GM13976 (cell line): ENCODE measurements around the gene TNS2.

Experiments
- DNase-seq: peaks from one replicate; pipeline ENCODE4 v3.0.0; 2012; ENCODE audit warnings: low spot score
- in situ Hi-C: fragments of 300-500 bp; cut with MboI; formaldehyde crosslinking; loops from one replicate; pipeline ENCODE4 v1.12.0; 2022; ENCODE audit warnings: low sequenced_read_pairs, mixed read lengths, inconsistent platforms; ENCODE audit not compliant: unreplicated experiment
- TF ChIP-seq, protein P1 (sequence below): IDR thresholded peaks from 2 replicates; pipeline ENCODE4 v1.5.1; 2012; ENCODE audit warnings: borderline replicate concordance, mild to moderate bottlenecking; ENCODE audit not compliant: insufficient read depth; ENCODE audit errors: extremely low read depth, missing control alignments, control extremely low read depth

Gene TNS2

DNA sequence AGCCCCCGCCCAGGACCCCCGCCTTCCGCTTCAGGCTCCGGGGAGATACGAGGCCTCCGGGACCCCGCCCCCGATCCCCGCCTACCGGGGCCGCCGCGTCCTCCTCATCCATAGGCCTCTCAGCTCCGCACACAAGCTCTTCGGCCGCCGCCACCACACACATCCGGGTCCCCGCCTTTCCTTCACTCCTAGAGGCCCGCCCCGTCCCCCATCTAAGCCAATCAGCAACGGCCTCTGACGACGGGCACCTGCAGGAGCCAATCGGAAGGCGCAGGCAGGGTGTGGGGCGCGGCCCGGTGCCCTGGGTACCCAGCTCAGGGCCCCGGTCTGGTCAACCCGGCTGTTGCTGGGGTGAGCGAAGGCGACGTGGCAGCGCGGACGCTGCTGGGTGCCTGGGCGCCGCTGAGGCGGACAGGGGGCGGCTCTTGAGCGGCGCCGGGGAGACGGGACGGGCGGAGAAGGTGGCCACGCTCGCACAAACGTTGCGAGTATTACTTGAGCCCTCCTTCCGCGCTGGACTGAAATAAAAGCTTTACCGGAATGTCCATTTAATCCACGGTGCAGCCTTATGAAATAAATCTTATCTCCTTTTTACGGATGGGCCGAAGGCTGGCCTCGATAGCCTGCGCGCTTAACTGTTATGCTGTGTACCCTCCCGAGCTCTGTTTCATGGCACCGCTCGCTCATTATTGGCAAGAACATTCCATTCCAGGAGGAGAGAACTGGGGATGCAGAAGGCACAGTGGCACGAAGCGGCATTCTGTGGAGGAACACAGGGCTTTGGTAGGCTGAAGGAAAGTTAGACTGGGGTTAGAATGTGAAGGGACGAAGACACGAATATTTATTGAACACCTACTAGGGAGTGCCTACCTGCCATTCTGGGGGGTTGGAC is 29.6 kb downstream of the TNS2 start, which contains the start of gene SPRYD3:
Gene SPRYD3, minus strand, starts transcription at position 165 of the 892 bp plus-strand sequence. Its CDS starts 57 bp downstream, at position 108.
- in situ Hi-C loops, result no loop called here
- TF ChIP-seq, protein P1, sequence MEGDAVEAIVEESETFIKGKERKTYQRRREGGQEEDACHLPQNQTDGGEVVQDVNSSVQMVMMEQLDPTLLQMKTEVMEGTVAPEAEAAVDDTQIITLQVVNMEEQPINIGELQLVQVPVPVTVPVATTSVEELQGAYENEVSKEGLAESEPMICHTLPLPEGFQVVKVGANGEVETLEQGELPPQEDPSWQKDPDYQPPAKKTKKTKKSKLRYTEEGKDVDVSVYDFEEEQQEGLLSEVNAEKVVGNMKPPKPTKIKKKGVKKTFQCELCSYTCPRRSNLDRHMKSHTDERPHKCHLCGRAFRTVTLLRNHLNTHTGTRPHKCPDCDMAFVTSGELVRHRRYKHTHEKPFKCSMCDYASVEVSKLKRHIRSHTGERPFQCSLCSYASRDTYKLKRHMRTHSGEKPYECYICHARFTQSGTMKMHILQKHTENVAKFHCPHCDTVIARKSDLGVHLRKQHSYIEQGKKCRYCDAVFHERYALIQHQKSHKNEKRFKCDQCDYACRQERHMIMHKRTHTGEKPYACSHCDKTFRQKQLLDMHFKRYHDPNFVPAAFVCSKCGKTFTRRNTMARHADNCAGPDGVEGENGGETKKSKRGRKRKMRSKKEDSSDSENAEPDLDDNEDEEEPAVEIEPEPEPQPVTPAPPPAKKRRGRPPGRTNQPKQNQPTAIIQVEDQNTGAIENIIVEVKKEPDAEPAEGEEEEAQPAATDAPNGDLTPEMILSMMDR, result no peak
- peak; percentile 100 for DNase-seq

DNA sequence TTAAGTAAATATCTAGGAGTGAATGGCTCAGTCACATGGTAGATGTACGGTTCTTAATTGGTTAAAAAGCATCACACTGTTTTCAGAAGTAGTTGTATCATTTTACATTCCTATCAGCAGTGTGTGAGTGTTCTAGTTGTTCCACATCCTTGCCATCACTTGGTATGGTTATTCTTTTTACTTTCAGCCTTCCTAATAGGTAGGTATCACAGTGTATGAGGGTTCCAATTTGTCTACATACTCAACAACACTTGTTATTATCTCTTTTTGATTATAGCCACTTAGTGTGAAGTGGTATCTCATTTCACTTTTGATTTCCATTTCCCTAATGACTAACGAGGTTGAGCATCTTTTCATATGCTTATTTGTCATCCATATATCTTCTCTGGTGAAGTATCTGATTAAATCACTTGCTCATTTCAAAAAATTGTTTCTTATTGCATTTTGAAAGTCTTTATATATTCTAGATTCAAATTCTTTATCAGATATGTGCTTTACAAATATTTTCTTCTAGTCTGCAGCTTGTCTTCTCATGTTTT is 32.8 kb downstream of the TNS2 start:
- DNase-seq, result no peak
- in situ Hi-C loops, result no loop called here
- TF ChIP-seq, protein P1, result no peak

DNA sequence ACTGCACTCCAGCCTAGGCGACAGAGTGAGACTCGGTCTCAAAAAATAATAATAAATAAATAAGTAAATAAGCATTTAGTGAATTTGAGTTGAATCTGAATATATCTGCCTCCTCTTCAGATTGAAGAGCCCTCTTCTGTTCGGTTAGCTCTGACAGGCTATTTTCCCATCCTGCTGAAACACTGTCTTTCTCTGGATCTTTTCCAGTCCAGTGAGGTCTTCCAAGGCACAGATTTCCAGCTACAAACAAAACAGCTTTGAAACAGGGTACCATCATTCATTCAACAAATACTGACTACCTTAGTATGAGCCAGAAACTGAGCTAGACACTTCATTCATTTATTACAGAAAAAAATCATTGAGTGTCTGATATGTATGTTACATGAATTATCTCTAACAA is 36.5 kb downstream of the TNS2 start:
- TF ChIP-seq, protein P1, result no peak
- in situ Hi-C loops, result no loop called here
- no peak for DNase-seq

DNA sequence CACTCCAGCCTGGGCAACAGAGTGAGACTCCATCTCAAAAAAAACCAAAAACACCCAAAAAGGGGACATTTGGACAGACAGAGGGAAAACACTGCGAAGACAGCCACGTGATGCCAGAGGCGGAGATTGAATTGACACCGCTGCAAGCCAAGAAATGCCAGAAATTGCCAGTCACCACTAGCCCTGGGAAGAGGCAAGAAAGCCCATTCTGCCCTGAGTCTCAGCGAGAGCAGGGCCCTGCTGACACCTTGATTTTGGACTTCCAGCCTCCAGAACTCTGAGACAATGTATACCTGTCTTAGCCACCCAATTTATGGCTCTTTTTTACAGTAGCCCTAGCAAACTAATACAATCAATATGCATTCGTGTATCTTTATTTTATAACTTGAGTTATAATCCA is 40.2 kb downstream of the TNS2 start:
- no peak for DNase-seq
- in situ Hi-C loops, result no loop called here
- TF ChIP-seq, protein P1, result no peak

GRCh38 chr12:53090554-53090953 is 40.7 kb downstream of the TNS2 start:
- in situ Hi-C loops, result no loop called here
- TF ChIP-seq, protein P1, result no peak
- DNase-seq, result no peak

- TF ChIP-seq, protein P1, result no peak
- no peak for DNase-seq
- in situ Hi-C loops, result no loop called here
Measured at GRCh38 chr12:53091756-53092155, 41.9 kb downstream of the TNS2 start.
